K562 (cell line): ENCODE measurements around the gene TOGARAM2. TPM values are rescaled to one million over a fixed set of nuclear protein-coding genes. Genes with fewer than 3 reads are reported as not detected.

ENCODE experiments used
- SRSF9 ChIP-seq: fragments of 200-400 bp; formaldehyde crosslinking; IDR thresholded peaks from 2 replicates; pipeline ENCODE4 v1.6.1; 2017; ENCODE audit warnings: low read depth, low read length, borderline replicate concordance
- polyA plus RNA-seq, 8 experiments: library from polyadenylated mRNA; depleted of rRNA in 4 of 8; stranded (reverse) in 5 of 8; unstranded in 3 of 8; fragments of >200 nt; fragmentation: Nextera tagmentation in 2 of 8; fragmentation: Illumina TruSeq in 1 of 8; extraction: Ambion mirVana in 2 of 8; extraction: Trizol in 1 of 8; gene quantifications; 2 replicates each; pipeline versions ENCODE4 v1.2.1 to v1.2.3, GENCODE V29; 2011 to 2014; ENCODE audit warnings: inconsistent platforms in 1 of 8, missing spikeins in 1 of 8
- total RNA-seq, 7 experiments: library from RNA; depleted of rRNA in 6 of 7; stranded (reverse); fragments of >200 nt in 6 of 7; fragmentation: Illumina TruSeq in 2 of 7; extraction: Trizol in 2 of 7; gene quantifications; 2 replicates each; pipeline versions ENCODE4 v1.2.1 to v1.2.3, GENCODE V29; 2011 to 2021; ENCODE audit warnings: low replicate concordance in 1 of 7
- TF ChIP-seq, protein P1 (sequence below), 2 experiments: fragments of 450-650 bp in 1 of 2; sonication (generic) in 1 of 2; formaldehyde crosslinking in 1 of 2; IDR thresholded peaks; 2 replicates each; pipeline versions ENCODE4 v1.7.1 to v1.9.0; 2016 to 2022; ENCODE audit warnings: inconsistent platforms in 1 of 2, mild to moderate bottlenecking in 1 of 2, missing genetic modification reagents in 1 of 2
- TF ChIP-seq, protein P2 (sequence below): sonication (generic); formaldehyde crosslinking; IDR thresholded peaks from 2 replicates; pipeline ENCODE4 v1.8.0; 2023; ENCODE audit warnings: mild to moderate bottlenecking, missing genetic modification reagents
- TF ChIP-seq, protein P3 (sequence below): fragments of 450-650 bp; IDR thresholded peaks from 2 replicates; pipeline ENCODE4 v1.6.1; 2014; ENCODE audit warnings: low read depth, mild to moderate bottlenecking, moderate library complexity, borderline replicate concordance

The TOGARAM2 gene
- total and polyA plus RNA-seq, 9 of the 15 experiments (the other 6 are each of a cell fraction or from before 2014, with no cell fraction given): not detected

DNA sequence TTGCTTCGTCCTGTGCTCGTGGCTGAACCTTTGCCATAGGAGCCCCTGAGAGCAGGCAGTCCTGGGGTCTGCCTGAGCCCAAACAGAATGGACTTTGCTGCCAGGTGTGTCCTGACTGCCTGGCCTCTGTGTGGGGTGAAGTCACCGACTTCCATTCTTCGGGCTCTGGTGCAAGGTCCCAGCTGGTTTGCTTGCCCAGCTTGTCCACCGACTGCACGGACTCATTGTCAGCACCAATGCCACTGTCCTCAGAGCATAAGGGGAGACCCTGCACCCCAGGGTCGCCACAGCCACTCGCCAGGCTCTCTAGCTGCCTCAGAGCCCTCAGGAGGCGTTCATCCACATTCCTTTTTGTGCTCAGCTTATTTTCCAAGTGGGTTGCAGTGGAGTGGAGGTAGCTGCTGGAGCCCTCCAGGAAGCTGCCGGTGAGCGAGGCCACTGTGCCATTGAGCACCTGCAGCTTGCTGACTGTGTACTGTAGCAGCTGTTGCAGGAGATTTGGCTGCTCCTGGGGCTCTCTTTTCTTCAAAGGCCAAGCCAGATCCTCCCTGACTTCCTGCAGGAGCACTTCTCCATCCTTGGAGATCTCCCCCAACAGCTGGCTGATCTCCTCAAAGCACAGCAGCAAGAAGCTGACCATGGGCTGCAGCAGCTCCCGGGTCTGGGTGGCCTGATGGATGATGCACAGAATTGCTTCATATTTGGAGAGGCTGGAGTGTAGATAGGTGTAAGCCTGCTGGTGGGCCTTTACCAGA is 92.0 kb downstream of the TOGARAM2 start (continued):
- TF ChIP-seq, protein P1, sequence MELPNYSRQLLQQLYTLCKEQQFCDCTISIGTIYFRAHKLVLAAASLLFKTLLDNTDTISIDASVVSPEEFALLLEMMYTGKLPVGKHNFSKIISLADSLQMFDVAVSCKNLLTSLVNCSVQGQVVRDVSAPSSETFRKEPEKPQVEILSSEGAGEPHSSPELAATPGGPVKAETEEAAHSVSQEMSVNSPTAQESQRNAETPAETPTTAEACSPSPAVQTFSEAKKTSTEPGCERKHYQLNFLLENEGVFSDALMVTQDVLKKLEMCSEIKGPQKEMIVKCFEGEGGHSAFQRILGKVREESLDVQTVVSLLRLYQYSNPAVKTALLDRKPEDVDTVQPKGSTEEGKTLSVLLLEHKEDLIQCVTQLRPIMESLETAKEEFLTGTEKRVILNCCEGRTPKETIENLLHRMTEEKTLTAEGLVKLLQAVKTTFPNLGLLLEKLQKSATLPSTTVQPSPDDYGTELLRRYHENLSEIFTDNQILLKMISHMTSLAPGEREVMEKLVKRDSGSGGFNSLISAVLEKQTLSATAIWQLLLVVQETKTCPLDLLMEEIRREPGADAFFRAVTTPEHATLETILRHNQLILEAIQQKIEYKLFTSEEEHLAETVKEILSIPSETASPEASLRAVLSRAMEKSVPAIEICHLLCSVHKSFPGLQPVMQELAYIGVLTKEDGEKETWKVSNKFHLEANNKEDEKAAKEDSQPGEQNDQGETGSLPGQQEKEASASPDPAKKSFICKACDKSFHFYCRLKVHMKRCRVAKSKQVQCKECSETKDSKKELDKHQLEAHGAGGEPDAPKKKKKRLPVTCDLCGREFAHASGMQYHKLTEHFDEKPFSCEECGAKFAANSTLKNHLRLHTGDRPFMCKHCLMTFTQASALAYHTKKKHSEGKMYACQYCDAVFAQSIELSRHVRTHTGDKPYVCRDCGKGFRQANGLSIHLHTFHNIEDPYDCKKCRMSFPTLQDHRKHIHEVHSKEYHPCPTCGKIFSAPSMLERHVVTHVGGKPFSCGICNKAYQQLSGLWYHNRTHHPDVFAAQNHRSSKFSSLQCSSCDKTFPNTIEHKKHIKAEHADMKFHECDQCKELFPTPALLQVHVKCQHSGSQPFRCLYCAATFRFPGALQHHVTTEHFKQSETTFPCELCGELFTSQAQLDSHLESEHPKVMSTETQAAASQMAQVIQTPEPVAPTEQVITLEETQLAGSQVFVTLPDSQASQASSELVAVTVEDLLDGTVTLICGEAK (IDR thresholded peaks at IDR 0.05): no peak
- TF ChIP-seq, protein P1 (CRISPR knock-in tag; IDR thresholded peaks at IDR 0.05): no peak
- TF ChIP-seq, protein P2, sequence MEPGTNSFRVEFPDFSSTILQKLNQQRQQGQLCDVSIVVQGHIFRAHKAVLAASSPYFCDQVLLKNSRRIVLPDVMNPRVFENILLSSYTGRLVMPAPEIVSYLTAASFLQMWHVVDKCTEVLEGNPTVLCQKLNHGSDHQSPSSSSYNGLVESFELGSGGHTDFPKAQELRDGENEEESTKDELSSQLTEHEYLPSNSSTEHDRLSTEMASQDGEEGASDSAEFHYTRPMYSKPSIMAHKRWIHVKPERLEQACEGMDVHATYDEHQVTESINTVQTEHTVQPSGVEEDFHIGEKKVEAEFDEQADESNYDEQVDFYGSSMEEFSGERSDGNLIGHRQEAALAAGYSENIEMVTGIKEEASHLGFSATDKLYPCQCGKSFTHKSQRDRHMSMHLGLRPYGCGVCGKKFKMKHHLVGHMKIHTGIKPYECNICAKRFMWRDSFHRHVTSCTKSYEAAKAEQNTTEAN (CRISPR knock-in tag): no peak
- TF ChIP-seq, protein P3, sequence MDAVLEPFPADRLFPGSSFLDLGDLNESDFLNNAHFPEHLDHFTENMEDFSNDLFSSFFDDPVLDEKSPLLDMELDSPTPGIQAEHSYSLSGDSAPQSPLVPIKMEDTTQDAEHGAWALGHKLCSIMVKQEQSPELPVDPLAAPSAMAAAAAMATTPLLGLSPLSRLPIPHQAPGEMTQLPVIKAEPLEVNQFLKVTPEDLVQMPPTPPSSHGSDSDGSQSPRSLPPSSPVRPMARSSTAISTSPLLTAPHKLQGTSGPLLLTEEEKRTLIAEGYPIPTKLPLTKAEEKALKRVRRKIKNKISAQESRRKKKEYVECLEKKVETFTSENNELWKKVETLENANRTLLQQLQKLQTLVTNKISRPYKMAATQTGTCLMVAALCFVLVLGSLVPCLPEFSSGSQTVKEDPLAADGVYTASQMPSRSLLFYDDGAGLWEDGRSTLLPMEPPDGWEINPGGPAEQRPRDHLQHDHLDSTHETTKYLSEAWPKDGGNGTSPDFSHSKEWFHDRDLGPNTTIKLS: no peak
- no peak for TF ChIP-seq SRSF9
